Measurements from ENCODE around the gene DEAF1.

Gene DEAF1

GRCh38 chr11:721247-721740 is 26.3 kb upstream of the DEAF1 start:
- DNase-seq = no peak

- DNase-seq = peak; percentile 39
These were observed 25.7 kb upstream of the DEAF1 start for GRCh38 chr11:720642-721246.

- DNase-seq = no peak
These were observed 25.1 kb upstream of the DEAF1 start for GRCh38 chr11:720017-720641.

- no peak for DNase-seq
These were observed 24.4 kb upstream of the DEAF1 start for GRCh38 chr11:719214-720016.

GRCh38 chr11:714436-714835 is 19.4 kb upstream of the DEAF1 start:
- DNase-seq = no peak

- no peak for DNase-seq
These were observed 14.3 kb upstream of the DEAF1 start for GRCh38 chr11:709109-709997.

GRCh38 chr11:708511-708910 is 13.5 kb upstream of the DEAF1 start:
- DNase-seq = no peak

GRCh38 chr11:707817-708420 is 12.9 kb upstream of the DEAF1 start:
- no peak for DNase-seq

- DNase-seq = no peak
These were observed 12.2 kb upstream of the DEAF1 start for GRCh38 chr11:706957-707816.

- DNase-seq = no peak
These were observed 11.5 kb upstream of the DEAF1 start for GRCh38 chr11:706439-706956.

GRCh38 chr11:705646-706438 is 10.8 kb upstream of the DEAF1 start, which contains the start of gene EPS8L2:
Gene EPS8L2, plus strand, starts transcription at chr11:706231. Its CDS starts 3,177 bp downstream, at chr11:709408.
- no peak for DNase-seq

GRCh38 chr11:704781-705645 is 10.0 kb upstream of the DEAF1 start:
- no peak for DNase-seq

- no peak for DNase-seq
These were observed 9.2 kb upstream of the DEAF1 start for GRCh38 chr11:704228-704674.

GRCh38 chr11:703506-703905 is 8.5 kb upstream of the DEAF1 start:
- DNase-seq = no peak

- DNase-seq = no peak
These were observed 7.7 kb upstream of the DEAF1 start for GRCh38 chr11:702462-703461.

GRCh38 chr11:701741-702461 is 6.9 kb upstream of the DEAF1 start:
- no peak for DNase-seq

GRCh38 chr11:699753-700152 is 4.7 kb upstream of the DEAF1 start:
- no peak for DNase-seq
